UCSD-AML1 (cell line): ENCODE results near the gene GTF2IRD1.
A peak's percentile ranks its signal among the peaks of the same experiment; 100 is the strongest.
"Not testable (repeated sequence)": the region's sequence is repeated elsewhere in the genome, so short reads cannot be mapped to it uniquely, and the experiment has no call there.

Experiments
- DNase-seq: peaks from one replicate; lab custom pipeline; 2025; ENCODE audit not compliant: unreplicated experiment; lab: John Stamatoyannopoulos, UW

The GTF2IRD1 gene

DNA sequence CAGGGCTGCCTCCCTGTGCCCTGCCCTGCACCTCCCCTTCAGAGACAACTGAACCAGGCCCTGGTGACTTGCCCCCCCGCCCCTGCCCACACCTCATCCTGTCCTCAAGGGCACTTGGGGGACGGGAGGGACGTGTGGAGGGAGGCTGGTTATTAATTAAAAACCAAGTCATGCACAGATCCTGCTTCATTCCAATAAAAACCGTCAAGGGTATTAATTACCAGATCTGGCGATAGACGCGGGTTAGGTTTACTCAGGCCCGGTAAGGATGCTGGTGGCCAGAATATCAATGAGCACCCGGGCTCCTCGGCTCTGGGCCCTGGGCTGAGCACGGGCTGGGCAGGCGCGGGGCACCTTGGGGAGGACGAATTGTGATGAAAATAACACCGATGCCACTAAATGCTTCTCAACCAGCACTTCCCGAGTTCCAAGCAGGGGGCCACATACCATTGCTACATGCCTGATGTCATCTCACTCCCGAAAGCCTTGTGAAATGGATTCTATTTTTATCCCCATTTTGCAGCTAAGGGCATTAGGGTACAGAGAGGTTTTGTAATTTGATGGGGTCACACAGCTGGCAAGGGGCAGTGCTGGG, 24.5 kb upstream of the GTF2IRD1 start:
- no peak for DNase-seq

DNA sequence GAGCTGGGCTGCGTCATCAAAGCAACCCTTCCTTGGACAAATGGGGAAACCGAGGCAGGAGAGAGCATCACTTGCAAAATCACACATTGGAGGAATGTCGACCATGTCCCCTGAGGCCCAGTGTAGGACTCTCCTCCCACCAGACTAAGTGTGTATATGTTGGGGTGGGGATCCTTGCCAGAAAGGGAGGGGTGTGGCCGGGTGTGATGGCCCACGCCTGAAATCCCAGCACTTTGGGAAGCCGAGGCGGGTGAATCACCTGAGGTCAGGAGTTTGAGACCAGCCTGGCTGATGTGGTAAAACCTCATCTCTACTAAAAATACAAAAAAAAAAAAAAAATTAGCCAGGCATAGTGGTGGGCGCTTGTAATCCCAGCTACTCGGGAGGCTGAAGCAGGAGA, 23.3 kb upstream of the GTF2IRD1 start:
- not testable (repeated sequence) for DNase-seq

DNA sequence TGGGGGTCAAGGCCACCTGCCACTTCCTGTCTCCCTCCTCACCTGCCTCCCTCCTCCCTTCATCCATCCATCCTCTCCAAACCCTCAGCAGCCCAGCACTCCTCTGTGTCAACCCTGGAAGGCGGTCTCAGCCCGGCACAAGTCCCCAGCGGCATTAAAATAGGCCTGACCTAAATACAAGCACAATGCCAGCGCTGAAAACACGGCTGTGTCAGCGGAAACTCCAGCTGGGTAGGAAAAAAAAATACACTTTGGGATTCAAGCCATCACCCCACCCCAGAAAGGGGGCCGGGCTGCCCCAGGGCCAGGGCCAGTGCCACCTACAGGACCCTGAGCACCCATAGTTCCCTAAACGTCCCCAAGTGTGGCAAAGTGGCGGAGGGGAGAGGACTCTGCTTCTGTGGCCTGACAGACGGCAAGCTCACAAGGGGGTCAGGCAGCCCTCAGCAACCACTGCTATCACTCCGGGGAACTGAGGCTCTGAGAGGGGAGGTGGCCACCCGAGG, 22.7 kb upstream of the GTF2IRD1 start:
- DNase-seq: no peak

- DNase-seq: not testable (repeated sequence)
Measured at GRCh38 chr7:74437291-74437571, 16.5 kb upstream of the GTF2IRD1 start.

DNA sequence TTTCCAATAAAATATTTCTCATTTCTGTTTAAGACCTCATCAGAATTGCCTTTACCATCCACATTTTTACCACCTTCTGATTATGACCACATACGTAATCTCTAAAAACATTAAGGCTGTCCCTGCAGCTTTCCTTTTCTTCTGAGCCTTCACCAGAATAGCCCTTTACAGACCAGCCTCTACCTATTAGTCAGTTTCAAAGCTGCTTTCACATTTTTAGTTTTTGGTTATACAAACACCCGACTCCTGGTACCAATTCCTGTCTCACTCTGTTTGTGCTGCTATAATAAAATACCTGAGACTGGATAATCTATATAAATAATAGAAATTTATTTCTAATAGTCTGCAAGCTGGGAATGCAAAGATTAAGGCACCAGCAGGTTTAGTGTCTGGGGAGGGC, 15.4 kb upstream of the GTF2IRD1 start:
- DNase-seq: no peak

- no peak for DNase-seq
Measured at GRCh38 chr7:74439541-74439940, 14.2 kb upstream of the GTF2IRD1 start.

- DNase-seq: not testable (repeated sequence)
Measured at GRCh38 chr7:74440143-74440542, 13.6 kb upstream of the GTF2IRD1 start.

- no peak for DNase-seq
Measured at GRCh38 chr7:74441801-74442200, 11.9 kb upstream of the GTF2IRD1 start.

DNA sequence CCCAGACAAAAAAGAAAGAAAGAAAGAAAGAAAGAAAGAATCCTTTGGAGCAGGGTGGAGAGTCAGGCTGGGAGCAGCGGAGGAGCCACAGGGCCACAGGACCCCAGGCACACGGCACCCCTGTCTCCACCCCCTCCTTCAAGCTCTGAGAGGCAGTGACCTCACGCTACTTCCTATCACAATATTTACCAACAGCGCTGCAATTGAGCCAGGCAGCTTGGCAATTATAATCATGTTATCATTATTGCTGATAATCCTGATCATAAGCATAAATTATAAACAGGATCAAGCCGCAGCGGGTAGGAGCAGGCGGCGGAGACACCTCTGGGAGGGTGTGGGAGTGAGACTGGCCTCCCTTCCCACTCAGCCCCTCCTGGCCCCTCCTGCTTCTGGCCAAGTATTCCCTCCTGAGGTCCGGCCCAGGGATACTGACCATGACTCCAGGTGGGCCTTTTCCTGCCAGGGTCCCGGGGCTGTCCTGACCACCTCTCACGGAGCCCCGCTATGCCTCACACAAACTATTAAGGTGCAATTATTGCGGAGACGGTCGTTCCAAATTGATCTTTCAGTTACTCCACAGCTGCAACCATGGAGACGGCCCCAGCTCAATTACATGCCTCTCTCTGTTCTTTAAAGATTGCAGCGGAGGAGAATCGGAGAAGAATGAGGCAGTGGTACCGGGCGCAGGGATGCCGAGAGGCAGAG, 10.0 kb upstream of the GTF2IRD1 start:
- DNase-seq: no peak

GRCh38 chr7:74449144-74449543, 4.6 kb upstream of the GTF2IRD1 start:
- DNase-seq: no peak

DNA sequence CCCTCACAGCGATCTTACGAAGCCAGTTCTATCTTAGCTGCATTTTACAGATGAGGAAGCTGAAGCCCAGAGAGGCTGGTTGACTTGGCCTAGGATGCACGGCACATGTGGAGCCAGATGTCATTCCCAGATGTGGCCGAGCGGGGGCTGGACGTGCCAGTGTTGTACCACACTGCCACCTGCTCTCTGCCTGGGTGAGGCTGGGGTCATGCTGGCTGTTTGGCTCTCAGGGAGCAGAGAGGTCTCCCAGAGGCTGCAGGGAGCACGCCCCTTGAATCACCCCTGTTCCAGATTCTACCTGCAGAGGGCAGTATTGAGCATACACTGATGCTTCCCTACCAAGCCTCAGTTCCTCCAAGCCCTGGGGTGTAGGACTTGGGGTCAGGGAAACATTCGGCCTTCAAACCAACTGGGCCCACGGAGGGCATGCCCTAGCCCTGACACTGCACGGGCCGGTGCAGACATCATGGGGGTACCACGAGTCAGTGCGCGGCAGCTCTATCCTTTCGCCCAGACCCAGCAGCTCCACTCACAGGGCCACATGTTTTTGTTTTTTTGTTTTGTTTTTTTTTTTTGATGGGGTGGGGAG, 3.8 kb upstream of the GTF2IRD1 start:
- peak; percentile 18 for DNase-seq

DNA sequence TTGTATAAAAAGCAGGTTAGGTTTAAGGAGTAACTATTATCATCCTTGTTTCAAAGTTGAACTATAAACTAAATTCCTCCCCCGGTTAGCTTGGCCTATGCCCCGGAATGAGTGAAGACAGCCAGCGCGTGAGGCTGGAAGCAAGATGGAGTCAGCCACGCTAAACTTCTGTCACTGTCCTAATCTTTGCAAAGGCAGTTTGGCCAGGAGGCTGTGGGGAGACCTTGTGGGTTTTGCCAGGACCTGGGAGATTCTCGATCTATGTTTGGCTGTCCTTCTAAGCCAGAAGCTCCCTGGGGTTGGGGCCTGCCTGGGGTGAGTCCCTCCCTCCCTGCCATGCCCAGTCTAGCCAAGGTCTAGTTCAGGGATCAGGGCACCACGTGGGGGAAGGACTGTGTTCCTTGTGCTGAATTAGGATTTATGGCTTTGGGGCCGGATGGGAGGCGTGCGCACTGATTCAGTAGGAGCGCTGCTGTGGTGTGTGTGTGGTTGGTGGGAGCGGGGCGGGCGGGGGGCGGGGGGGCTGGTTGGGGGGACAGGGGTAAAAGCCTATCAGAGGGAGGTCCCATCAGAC, 871 bp upstream of the GTF2IRD1 start:
- DNase-seq: no peak

DNA sequence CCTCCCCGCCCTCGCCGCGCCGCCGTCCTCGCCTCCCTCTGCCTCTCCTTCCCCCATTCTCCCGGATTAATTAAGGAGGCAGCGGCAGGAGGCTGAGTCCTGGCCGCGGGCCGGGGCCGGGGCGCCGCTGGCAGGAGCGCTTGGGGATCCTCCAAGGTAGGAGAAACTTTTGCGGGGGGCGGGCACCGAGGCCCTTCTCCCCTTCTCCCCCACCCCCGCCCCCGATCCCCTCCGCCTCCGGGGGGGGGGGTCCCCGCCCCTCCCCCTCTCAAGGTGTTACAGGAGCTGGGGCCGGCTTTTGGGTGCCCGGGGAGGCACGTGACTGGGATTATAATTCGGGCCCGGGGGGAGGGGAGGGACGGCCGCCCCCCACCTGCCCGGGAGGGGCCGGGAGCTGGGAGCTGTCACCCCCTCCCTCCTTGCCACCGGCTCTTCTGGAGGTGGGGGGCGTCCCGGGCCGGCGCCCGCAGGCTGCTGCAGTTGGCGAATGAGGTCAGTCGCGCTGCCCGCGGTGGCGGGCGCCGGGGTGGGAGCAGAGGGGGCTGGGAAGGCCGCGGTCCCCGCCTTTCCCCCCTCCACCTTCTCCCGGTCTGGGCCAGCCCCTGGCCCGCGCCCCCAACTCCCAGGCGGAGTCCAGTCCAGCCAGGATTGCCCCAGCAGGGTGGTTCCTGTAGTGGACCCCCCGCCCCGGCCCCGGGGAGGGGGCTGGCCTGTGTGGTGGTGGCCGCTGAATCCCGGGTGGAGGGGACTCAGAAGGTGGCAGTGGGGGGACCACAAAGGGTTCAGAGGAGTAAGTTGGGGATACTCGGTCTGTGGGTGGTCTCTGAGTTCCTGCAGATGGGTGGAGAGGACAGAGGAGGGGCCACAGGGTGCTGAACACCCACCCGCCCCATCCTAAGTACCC, 567 bp downstream of the GTF2IRD1 start:
- DNase-seq: no peak

- no peak for DNase-seq
Measured at GRCh38 chr7:74454925-74455288, 1.2 kb downstream of the GTF2IRD1 start.

- no peak for DNase-seq
Measured at GRCh38 chr7:74455291-74455804, 1.6 kb downstream of the GTF2IRD1 start.

GRCh38 chr7:74455928-74456327, 2.2 kb downstream of the GTF2IRD1 start:
- no peak for DNase-seq

- no peak for DNase-seq
Measured at GRCh38 chr7:74457007-74457406, 3.3 kb downstream of the GTF2IRD1 start.

DNA sequence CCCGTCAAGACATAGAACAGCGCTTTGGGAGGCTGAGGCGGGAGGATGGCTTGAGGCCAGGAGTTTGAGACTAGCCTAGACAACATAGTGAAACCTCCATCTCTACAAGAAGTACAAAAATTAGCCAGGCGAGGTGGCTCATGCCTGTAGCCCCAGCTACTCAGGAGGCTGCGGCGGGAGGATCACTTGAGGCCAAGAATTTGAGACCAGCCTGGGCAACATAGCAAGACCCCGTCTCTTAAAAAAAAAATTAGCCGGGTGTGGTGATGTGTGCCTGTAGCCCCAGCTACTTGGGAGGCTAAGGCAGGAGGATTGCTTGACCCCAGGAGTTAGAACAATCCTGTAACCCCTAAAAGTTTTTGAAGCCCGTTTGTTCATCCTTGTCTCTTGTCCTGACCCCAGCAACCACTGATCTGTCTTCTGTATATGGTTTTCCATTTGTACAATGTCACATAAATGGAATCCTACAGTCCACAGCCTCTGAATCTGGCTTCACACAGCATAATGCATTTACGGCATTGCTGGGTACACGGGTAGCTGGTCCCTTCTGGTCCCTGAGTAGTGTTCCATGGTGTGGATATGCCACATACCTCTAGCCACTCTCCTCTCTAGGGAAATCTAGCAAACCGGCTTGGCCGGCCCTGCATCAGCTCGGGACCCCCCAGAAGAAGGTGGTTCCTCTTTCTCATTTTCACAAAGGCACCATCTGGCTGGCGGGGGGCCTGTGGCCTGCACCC, 8.4 kb downstream of the GTF2IRD1 start:
- DNase-seq: no peak

GRCh38 chr7:74462707-74463100, 9.0 kb downstream of the GTF2IRD1 start:
- no peak for DNase-seq
